ENCODE data around the gene ARMCX2. TPM values are rescaled to one million over a fixed set of nuclear protein-coding genes. Genes with fewer than 3 reads are reported as not detected.
A peak's percentile ranks its signal among the peaks of the same experiment; 100 is the strongest.

ARMCX2 gene
- total RNA-seq (2014; rRNA removed; shearing (Covaris generic)): 118 and 129 TPM in 2 replicates
- 47.8 and 48.2 TPM in 2 replicates for polyA plus RNA-seq (2016; fragmentation: Nextera tagmentation; extraction: Ambion mirVana)
- long read RNA-seq, transcript ARMCX2-203 (6 exons, 2,674 nt): major isoform, 13 of 27 reads
- long read RNA-seq, partial matches to known transcripts: 1 of 27 reads
- long read RNA-seq, other reads (novel, unspliced or antisense): 9 of 27 reads

- H3K9me3 Mint-ChIP-seq: no peaks in the 10 kb centered on the region
- TF ChIP-seq CTCF (conservative IDR thresholded peaks at IDR 0.05; ENCODE audit: low read depth in 2 of 2) (no peak), POLR2AphosphoS5 (IDR thresholded peaks at IDR 0.05; ENCODE audit: low read depth) (peak; percentile 96), CREB1 (CRISPR knock-in tag; IDR thresholded peaks at IDR 0.05; ENCODE audit: low read depth) (peak; percentile 56; the same call in 1 of the 2 replicates), ZNF114 (CRISPR knock-in tag; IDR thresholded peaks at IDR 0.05) (peak; percentile 97)
- peaks cover 4% of the 10 kb centered on the region; the same call in 1 of the 2 replicates for H3K4me1 ChIP-seq (ENCODE audit: insufficient read depth)
- no peaks in the 10 kb centered on the region for H4K20me1 ChIP-seq (replicated peaks; ENCODE audit: insufficient read depth)
- peak within 1 kb of the TSS; percentile 72 for H3K4me3 ChIP-seq
- no peaks in the 10 kb centered on the region for H3F3A ChIP-seq (replicated peaks; ENCODE audit: low read depth)
- no peak within 1 kb of the TSS; the same call in 1 of the 2 replicates for H2AFZ ChIP-seq
- H3K4me1 Mint-ChIP-seq: peaks cover 14% of the 10 kb centered on the region
- H3K27ac Mint-ChIP-seq: peak within 1 kb of the TSS; percentile 86
- DNase-seq (ENCODE audit: low spot score) (peak; percentile 66), ATAC-seq (peak; percentile 72)
- H3K36me3 Mint-ChIP-seq (ENCODE audit: low read depth): peaks cover 24% of the 10 kb centered on the region
- no peaks in the 10 kb centered on the region for H3K36me3 ChIP-seq (ENCODE audit: insufficient read depth)
- peaks cover 4% of the 10 kb centered on the region for H3K27me3 Mint-ChIP-seq (ENCODE audit: insufficient read depth, low read depth, poor library complexity)
- peak within 1 kb of the TSS; percentile 81 for H3K27ac ChIP-seq (ENCODE audit: low read depth)
- no peaks in the 10 kb centered on the region for H3K27me3 ChIP-seq (ENCODE audit: insufficient read depth)
- peak within 1 kb of the TSS; percentile 80 for H3K4me2 ChIP-seq
- H3K9me2 ChIP-seq (ENCODE audit: insufficient read depth): no peaks in the 10 kb centered on the region
- peak within 1 kb of the TSS; percentile 86 for H3K4me3 Mint-ChIP-seq
- H3K79me2 ChIP-seq (replicated peaks; ENCODE audit: insufficient read depth): 0 out of 2 replicates have a peak, but pooled peaks cover 3% of the 10 kb centered on the region
These were observed at the start of gene ARMCX2 for GRCh38 chrX:101659601-101660063. TSS of gene ARMCX2 (minus strand) at chrX:101659850. CDS start at chrX:101657588, 2,262 bp downstream.

DNA sequence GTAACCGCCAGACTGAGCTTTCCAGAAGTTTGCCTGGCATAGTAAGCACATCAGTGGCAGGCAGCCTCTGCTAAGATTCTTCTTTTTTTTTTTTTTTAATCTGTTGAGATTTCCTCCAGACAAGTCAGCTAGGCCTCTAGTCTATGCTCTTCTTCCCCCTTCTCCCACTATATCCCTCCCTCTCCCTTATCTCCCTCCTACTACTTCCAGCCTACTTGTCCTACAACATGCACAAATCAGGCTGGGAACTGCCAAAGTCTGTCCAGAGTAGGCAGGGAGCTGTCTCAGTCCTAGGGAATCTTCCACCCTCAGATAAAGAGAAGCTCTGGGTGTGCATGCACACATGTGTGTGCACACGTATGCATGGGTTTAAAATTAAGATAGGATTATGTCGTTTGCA is 49.7 kb upstream of the ARMCX2 start:
- Mint-ChIP-seq H3K27me3 (ENCODE audit: insufficient read depth, low read depth, poor library complexity) (no peaks in the 10 kb centered on the region), H3K27ac (no peak overlapping the region), H3K4me1 (no peaks in the 10 kb centered on the region), H3K9me3 (no peaks in the 10 kb centered on the region; the same call in 2 of the 3 replicates), H3K36me3 (ENCODE audit: low read depth) (no peaks in the 10 kb centered on the region), H3K4me3 (no peak overlapping the region)
- ATAC-seq: no peak
- Histone ChIP-seq H3K9me2 (ENCODE audit: insufficient read depth) (no peaks in the 10 kb centered on the region), H3K4me1 (ENCODE audit: insufficient read depth) (no peaks in the 10 kb centered on the region), H3K27ac (ENCODE audit: low read depth) (no peak overlapping the region), H3K79me2 (replicated peaks; ENCODE audit: insufficient read depth) (no peaks in the 10 kb centered on the region), H4K20me1 (replicated peaks; ENCODE audit: insufficient read depth) (no peaks in the 10 kb centered on the region), H2AFZ (no peak overlapping the region), H3F3A (replicated peaks; ENCODE audit: low read depth) (no peaks in the 10 kb centered on the region), H3K27me3 (ENCODE audit: insufficient read depth) (no peaks in the 10 kb centered on the region), H3K36me3 (ENCODE audit: insufficient read depth) (no peaks in the 10 kb centered on the region), H3K4me3 (no peak overlapping the region), H3K4me2 (no peak overlapping the region)
- DNase-seq (ENCODE audit: low spot score): no peak
- TF ChIP-seq POLR2AphosphoS5 (IDR thresholded peaks at IDR 0.05; ENCODE audit: low read depth) (no peak), EZH2 (IDR thresholded peaks at IDR 0.05; ENCODE audit: low read depth, unreplicated experiment) (no peak), STAT1 (IDR thresholded peaks at IDR 0.05; ENCODE audit: unreplicated experiment) (no peak), JUNB (IDR thresholded peaks at IDR 0.05; ENCODE audit: unreplicated experiment) (no peak), EZH2phosphoT487 (IDR thresholded peaks at IDR 0.05; ENCODE audit: unreplicated experiment) (no peak), CTCF (conservative IDR thresholded peaks at IDR 0.05; ENCODE audit: low read depth in 2 of 2) (no peak), ZNF331 (CRISPR knock-in tag; IDR thresholded peaks at IDR 0.05; ENCODE audit: low read depth) (no peak), NANOG (IDR thresholded peaks at IDR 0.05; ENCODE audit: borderline replicate concordance) (no peak)
- TF ChIP-seq, protein P1, sequence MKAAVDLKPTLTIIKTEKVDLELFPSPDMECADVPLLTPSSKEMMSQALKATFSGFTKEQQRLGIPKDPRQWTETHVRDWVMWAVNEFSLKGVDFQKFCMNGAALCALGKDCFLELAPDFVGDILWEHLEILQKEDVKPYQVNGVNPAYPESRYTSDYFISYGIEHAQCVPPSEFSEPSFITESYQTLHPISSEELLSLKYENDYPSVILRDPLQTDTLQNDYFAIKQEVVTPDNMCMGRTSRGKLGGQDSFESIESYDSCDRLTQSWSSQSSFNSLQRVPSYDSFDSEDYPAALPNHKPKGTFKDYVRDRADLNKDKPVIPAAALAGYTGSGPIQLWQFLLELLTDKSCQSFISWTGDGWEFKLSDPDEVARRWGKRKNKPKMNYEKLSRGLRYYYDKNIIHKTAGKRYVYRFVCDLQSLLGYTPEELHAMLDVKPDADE (IDR thresholded peaks at IDR 0.05): no peak

Measured in GM23338 (cell line).